ENCODE measurements around the gene YIPF4. TPM values are rescaled to one million over a fixed set of nuclear protein-coding genes. Genes with fewer than 3 reads are reported as not detected.
"Not testable (repeated sequence)": the region's sequence is repeated elsewhere in the genome, so short reads cannot be mapped to it uniquely, and the experiment has no call there.

YIPF4 gene
- total RNA-seq, 1 donor from 2014 or later: 37.9 TPM

- no peaks in the 10 kb centered on the region for H3K9me3 Mint-ChIP-seq
- H3K27ac Mint-ChIP-seq: peak within 1 kb of the TSS; percentile 89
- peaks cover 5% of the 10 kb centered on the region for H3K4me1 Mint-ChIP-seq
- H3K4me3 Mint-ChIP-seq: peak within 1 kb of the TSS; percentile 65
- intact Hi-C loops (cut with micrococcal nuclease): no loop called here
- H3K27me3 Mint-ChIP-seq: peaks cover 2% of the 10 kb centered on the region
- no peaks in the 10 kb centered on the region for H3K36me3 Mint-ChIP-seq (ENCODE audit: low read depth)
- no peak for DNase-seq
Observed at GRCh38 chr2:32264422-32265105, 13.1 kb upstream of the YIPF4 start, which contains the start of gene NLRC4. Gene NLRC4 (minus strand): TSS chr2:32264886. CDS start chr2:32256775, 8,111 bp downstream.

GRCh38 chr2:32271063-32271462, 6.6 kb upstream of the YIPF4 start:
- Mint-ChIP-seq H3K36me3 (ENCODE audit: low read depth) (no peaks in the 10 kb centered on the region), H3K27ac (no peak overlapping the region), H3K9me3 (no peaks in the 10 kb centered on the region), H3K4me3 (no peak overlapping the region), H3K27me3 (peaks cover 11% of the 10 kb centered on the region), H3K4me1 (no peaks in the 10 kb centered on the region)
- no peak for DNase-seq
- intact Hi-C loops (cut with micrococcal nuclease): no loop called here

- H3K9me3 Mint-ChIP-seq: no peaks in the 10 kb centered on the region
- peaks cover 2% of the 10 kb centered on the region for H3K4me1 Mint-ChIP-seq
- DNase-seq: no peak
- no peak overlapping the region for H3K27ac Mint-ChIP-seq
- peaks cover 11% of the 10 kb centered on the region for H3K27me3 Mint-ChIP-seq
- no peaks in the 10 kb centered on the region for H3K36me3 Mint-ChIP-seq (ENCODE audit: low read depth)
- intact Hi-C loops (cut with micrococcal nuclease): no loop called here
- H3K4me3 Mint-ChIP-seq: no peak overlapping the region
Observed at GRCh38 chr2:32272279-32272678, 5.4 kb upstream of the YIPF4 start.

GRCh38 chr2:32274289-32274688, 3.4 kb upstream of the YIPF4 start:
- Mint-ChIP-seq H3K27me3 (peaks cover 9% of the 10 kb centered on the region), H3K4me3 (no peak overlapping the region), H3K27ac (no peak overlapping the region), H3K4me1 (peaks cover 14% of the 10 kb centered on the region), H3K9me3 (no peaks in the 10 kb centered on the region), H3K36me3 (ENCODE audit: low read depth) (peaks cover 2% of the 10 kb centered on the region)
- intact Hi-C loops (cut with micrococcal nuclease): no loop called here
- DNase-seq: no peak

GRCh38 chr2:32275790-32276189, 1.9 kb upstream of the YIPF4 start:
- peaks cover 14% of the 10 kb centered on the region for H3K4me1 Mint-ChIP-seq
- H3K4me3 Mint-ChIP-seq; H3K36me3 Mint-ChIP-seq (ENCODE audit: low read depth); DNase-seq; H3K27ac Mint-ChIP-seq; H3K27me3 Mint-ChIP-seq; H3K9me3 Mint-ChIP-seq: not testable (repeated sequence)
- intact Hi-C loops (cut with micrococcal nuclease): loop anchor here (2.0 kb wide), 2 partner anchors 111 to 213 kb away; partner anchors contain the start of genes SLC30A6 and SPAST

- no peak for DNase-seq
- no peaks in the 10 kb centered on the region for H3K9me3 Mint-ChIP-seq
Observed at GRCh38 chr2:32277363-32277673, 386 bp upstream of the YIPF4 start.

GRCh38 chr2:32278478-32278853, 762 bp downstream of the YIPF4 start:
- Mint-ChIP-seq H3K27me3 (peaks cover 7% of the 10 kb centered on the region), H3K27ac (peak overlapping the region; percentile 89), H3K4me1 (peaks cover 22% of the 10 kb centered on the region), H3K36me3 (ENCODE audit: low read depth) (peaks cover 19% of the 10 kb centered on the region), H3K9me3 (no peaks in the 10 kb centered on the region), H3K4me3 (peak overlapping the region; percentile 92)
- DNase-seq: no peak
- intact Hi-C loops (cut with micrococcal nuclease): no loop called here

More at GRCh38 chr2:32277363-32277673, 386 bp upstream of the YIPF4 start:
- peaks cover 18% of the 10 kb centered on the region for H3K4me1 Mint-ChIP-seq
- peaks cover 12% of the 10 kb centered on the region for H3K36me3 Mint-ChIP-seq (ENCODE audit: low read depth)
- peaks cover 7% of the 10 kb centered on the region for H3K27me3 Mint-ChIP-seq
- intact Hi-C loops (cut with micrococcal nuclease): loop anchor here (1.0 to 2.0 kb wide), 3 partner anchors 79 to 215 kb away; partner anchors contain the start of genes SLC30A6 and SPAST
- peak overlapping the region; percentile 89 for H3K27ac Mint-ChIP-seq
- peak overlapping the region; percentile 92 for H3K4me3 Mint-ChIP-seq

GRCh38 chr2:32284321-32284720, 6.6 kb downstream of the YIPF4 start:
- peaks cover 29% of the 10 kb centered on the region for H3K4me1 Mint-ChIP-seq
- no peaks in the 10 kb centered on the region for H3K9me3 Mint-ChIP-seq
- no peak overlapping the region for H3K4me3 Mint-ChIP-seq
- no peaks in the 10 kb centered on the region for H3K27me3 Mint-ChIP-seq
- peak; percentile 45 for DNase-seq
- H3K36me3 Mint-ChIP-seq (ENCODE audit: low read depth): peaks cover 38% of the 10 kb centered on the region
- intact Hi-C loops (cut with micrococcal nuclease): no loop called here
- H3K27ac Mint-ChIP-seq: peak overlapping the region; percentile 39

- Mint-ChIP-seq H3K27ac (no peak overlapping the region), H3K4me1 (peaks cover 22% of the 10 kb centered on the region), H3K27me3 (no peaks in the 10 kb centered on the region), H3K9me3 (no peaks in the 10 kb centered on the region), H3K4me3 (no peak overlapping the region), H3K36me3 (ENCODE audit: low read depth) (peaks cover 32% of the 10 kb centered on the region)
- peak; percentile 44 for DNase-seq
- intact Hi-C loops (cut with micrococcal nuclease): no loop called here
Observed at GRCh38 chr2:32289165-32289999, 11.7 kb downstream of the YIPF4 start.

GRCh38 chr2:32290000-32290339, 12.3 kb downstream of the YIPF4 start:
- Mint-ChIP-seq H3K27ac (no peak overlapping the region), H3K9me3 (no peaks in the 10 kb centered on the region), H3K4me1 (peaks cover 17% of the 10 kb centered on the region), H3K27me3 (no peaks in the 10 kb centered on the region), H3K36me3 (ENCODE audit: low read depth) (peaks cover 30% of the 10 kb centered on the region), H3K4me3 (no peak overlapping the region)
- intact Hi-C loops (cut with micrococcal nuclease): no loop called here
- no peak for DNase-seq

GRCh38 chr2:32291746-32292145, 14.0 kb downstream of the YIPF4 start:
- intact Hi-C loops (cut with micrococcal nuclease): no loop called here
- Mint-ChIP-seq H3K4me3 (no peak overlapping the region), H3K9me3 (no peaks in the 10 kb centered on the region), H3K4me1 (peaks cover 15% of the 10 kb centered on the region), H3K27me3 (no peaks in the 10 kb centered on the region), H3K27ac (no peak overlapping the region), H3K36me3 (ENCODE audit: low read depth) (peaks cover 32% of the 10 kb centered on the region)
- no peak for DNase-seq

GRCh38 chr2:32293493-32293892, 15.8 kb downstream of the YIPF4 start:
- H3K4me3 Mint-ChIP-seq; DNase-seq; H3K27me3 Mint-ChIP-seq; intact Hi-C loops (cut with micrococcal nuclease); H3K27ac Mint-ChIP-seq; H3K9me3 Mint-ChIP-seq: not testable (repeated sequence)
- Mint-ChIP-seq H3K4me1 (peaks cover 11% of the 10 kb centered on the region), H3K36me3 (ENCODE audit: low read depth) (peaks cover 29% of the 10 kb centered on the region)

- H3K4me1 Mint-ChIP-seq; H3K9me3 Mint-ChIP-seq; H3K27me3 Mint-ChIP-seq; intact Hi-C loops (cut with micrococcal nuclease); DNase-seq; H3K4me3 Mint-ChIP-seq; H3K27ac Mint-ChIP-seq: not testable (repeated sequence)
- peaks cover 32% of the 10 kb centered on the region for H3K36me3 Mint-ChIP-seq (ENCODE audit: low read depth)
Observed at GRCh38 chr2:32293966-32294562, 16.4 kb downstream of the YIPF4 start.

- no peaks in the 10 kb centered on the region for H3K27me3 Mint-ChIP-seq
- no peak overlapping the region for H3K27ac Mint-ChIP-seq
- no peak for DNase-seq
- H3K9me3 Mint-ChIP-seq: no peaks in the 10 kb centered on the region
- peaks cover 7% of the 10 kb centered on the region for H3K36me3 Mint-ChIP-seq (ENCODE audit: low read depth)
- intact Hi-C loops (cut with micrococcal nuclease): no loop called here
- no peaks in the 10 kb centered on the region for H3K4me1 Mint-ChIP-seq
- H3K4me3 Mint-ChIP-seq: no peak overlapping the region
Observed at GRCh38 chr2:32310577-32310976, 32.9 kb downstream of the YIPF4 start.
